ENCODE data around the gene CTNNBIP1.

DNA sequence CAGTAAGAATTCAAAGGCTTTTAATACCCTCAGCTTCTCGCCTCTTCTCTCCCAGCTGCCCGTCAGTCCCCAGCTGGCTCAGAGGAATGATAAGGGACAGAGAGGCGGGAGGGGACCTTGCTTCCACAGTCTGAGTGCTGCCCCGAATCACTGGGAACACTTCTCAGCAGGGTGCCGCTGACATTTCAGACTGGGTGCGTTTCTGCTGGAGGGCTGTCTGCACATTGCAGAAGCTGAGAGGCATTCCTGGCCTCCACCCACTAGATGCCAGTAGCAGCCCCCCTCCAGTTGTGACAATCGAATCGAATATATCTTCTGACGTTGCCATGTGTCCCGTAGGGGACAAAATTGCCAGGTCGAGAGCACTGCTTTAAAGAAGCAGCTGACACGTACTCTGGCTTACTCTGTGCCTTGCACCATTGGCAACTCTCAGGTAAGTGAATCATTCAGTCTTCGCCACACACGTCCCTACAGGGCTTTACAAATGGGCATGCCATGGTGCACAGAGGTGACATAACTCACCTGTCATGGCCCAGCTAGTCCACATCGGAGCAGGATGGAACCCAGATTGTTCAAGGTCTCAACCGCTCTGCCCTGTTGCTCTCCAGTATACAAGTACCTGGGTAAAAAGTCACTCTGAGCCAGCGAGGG, 23.9 kb downstream of the CTNNBIP1 start:
- TF ChIP-seq, protein P1, sequence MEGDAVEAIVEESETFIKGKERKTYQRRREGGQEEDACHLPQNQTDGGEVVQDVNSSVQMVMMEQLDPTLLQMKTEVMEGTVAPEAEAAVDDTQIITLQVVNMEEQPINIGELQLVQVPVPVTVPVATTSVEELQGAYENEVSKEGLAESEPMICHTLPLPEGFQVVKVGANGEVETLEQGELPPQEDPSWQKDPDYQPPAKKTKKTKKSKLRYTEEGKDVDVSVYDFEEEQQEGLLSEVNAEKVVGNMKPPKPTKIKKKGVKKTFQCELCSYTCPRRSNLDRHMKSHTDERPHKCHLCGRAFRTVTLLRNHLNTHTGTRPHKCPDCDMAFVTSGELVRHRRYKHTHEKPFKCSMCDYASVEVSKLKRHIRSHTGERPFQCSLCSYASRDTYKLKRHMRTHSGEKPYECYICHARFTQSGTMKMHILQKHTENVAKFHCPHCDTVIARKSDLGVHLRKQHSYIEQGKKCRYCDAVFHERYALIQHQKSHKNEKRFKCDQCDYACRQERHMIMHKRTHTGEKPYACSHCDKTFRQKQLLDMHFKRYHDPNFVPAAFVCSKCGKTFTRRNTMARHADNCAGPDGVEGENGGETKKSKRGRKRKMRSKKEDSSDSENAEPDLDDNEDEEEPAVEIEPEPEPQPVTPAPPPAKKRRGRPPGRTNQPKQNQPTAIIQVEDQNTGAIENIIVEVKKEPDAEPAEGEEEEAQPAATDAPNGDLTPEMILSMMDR (IDR thresholded peaks at IDR 0.05 in 8 of 11, conservative IDR thresholded peaks at IDR 0.05 in 3 of 11) = no peak
- TF ChIP-seq POLR2A (IDR thresholded peaks at IDR 0.05) (no peak), POLR2AphosphoS5 (IDR thresholded peaks at IDR 0.05) (no peak)

Measured in spleen (tissue), 7 donors.